Myocyte (in vitro differentiated cells): ENCODE results near the gene CCDC197. TPM values are rescaled to one million over a fixed set of nuclear protein-coding genes. Genes with fewer than 3 reads are reported as not detected.

ENCODE experiments used
- DNase-seq: peaks from one replicate; pipeline ENCODE4 v3.0.0-alpha.2; 2012; ENCODE audit warnings: low read depth
- total RNA-seq: library from RNA; depleted of rRNA; stranded (reverse); fragments of >200 nt; gene quantifications from 2 replicates; pipeline ENCODE4 v1.2.3, GENCODE V29; 2014

The CCDC197 gene
- total RNA-seq, 1 donor from 2014 or later: not detected

DNA sequence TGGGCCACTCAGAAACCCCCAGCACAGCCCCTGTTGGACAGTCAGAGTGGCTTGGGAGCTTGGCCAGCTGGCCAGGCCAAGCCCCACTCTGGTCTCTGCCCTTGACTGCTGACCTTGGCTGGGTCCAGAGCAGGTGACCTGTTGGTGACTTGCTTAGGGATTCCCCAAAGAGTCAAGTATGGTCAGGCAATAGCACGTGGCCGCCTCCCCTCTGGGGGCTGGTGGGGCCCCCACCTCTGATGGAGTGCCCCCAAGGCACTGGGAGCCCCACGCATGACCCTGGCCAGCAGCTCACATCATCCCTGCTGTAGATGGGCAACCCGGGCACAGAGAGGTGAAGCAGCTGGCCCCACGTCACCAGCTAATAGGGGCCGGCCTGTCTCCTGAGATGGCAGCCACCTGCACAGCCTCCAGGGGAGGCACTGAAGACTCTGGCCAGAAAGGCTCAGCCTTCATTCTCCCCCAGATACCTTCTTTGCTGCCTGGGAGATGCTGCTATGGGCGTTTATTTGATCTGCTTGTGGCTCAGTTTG lies 1.8 kb downstream of the CCDC197 start:
- no peak for DNase-seq

GRCh38 chr14:93999573-93999972 lies 2.5 kb downstream of the CCDC197 start:
- no peak for DNase-seq

- no peak for DNase-seq
Observed at GRCh38 chr14:94000267-94000666, 3.2 kb downstream of the CCDC197 start.

GRCh38 chr14:94001016-94001415 lies 3.9 kb downstream of the CCDC197 start:
- DNase-seq: peak; percentile 50

DNA sequence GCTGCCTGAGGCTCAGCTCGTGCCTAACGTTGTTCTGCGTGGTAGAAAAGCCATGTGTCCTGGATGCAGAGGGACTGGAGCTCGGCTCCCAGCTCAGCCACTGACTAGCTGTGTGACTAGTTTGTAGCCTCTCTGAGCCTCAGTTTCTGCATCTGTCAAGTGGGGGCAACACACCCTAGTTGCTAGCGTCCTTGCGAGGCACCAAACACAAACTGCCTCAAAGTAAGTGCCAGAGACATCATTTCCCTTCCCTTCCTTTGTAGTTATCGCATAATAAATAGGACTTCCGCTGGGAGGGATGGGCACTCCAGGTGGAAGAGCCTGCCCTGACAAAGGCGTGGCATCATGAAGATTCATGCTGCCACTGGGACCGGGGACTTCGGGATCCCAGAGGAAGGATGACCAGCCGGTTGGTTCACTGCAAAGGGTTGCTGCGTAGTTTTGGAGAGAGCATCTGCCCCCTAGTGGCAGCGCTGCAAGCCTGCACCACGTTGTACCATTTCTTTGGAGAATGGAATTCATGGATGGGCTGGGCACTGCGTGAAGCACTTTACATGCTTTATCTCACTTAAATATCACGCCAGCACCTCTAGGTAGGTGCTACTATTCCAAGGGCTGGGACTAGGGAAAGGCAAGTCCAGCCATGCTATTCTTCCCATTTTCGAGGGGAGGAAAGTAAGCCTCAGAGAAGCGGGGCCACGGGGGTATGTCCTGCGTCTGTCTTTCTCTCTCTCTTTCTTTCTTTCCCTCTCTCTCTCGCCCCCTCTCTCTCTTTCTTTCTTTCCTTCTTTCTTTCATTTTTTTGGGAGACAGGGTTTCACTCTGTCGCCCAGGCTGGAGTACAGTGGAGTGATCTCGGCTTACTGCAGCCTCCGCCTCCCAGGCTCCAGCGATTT lies 4.6 kb downstream of the CCDC197 start:
- DNase-seq: peak; percentile 80

- DNase-seq: no peak
Observed at GRCh38 chr14:94003397-94003796, 6.3 kb downstream of the CCDC197 start.

DNA sequence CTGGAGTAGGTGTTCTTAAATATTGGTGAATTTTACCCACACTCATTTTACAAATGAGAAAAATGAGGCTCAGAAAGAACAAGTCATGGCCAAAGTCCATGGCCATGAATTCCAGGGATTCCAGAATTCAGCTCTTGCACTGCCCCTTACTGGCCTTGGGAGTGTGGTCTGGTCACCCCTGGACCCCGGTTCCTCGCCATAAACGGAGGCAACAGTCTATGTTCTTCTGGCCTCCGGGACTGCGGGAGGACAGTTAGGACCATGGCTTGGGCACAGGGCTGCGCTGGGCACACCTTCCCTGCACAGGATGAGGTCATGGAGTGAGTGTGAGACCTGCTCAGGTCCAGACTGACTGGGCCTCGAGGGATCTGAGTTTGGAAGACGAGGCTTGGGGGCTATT lies 6.9 kb downstream of the CCDC197 start:
- DNase-seq: no peak

- no peak for DNase-seq
Observed at GRCh38 chr14:94005324-94006073, 8.4 kb downstream of the CCDC197 start.

DNA sequence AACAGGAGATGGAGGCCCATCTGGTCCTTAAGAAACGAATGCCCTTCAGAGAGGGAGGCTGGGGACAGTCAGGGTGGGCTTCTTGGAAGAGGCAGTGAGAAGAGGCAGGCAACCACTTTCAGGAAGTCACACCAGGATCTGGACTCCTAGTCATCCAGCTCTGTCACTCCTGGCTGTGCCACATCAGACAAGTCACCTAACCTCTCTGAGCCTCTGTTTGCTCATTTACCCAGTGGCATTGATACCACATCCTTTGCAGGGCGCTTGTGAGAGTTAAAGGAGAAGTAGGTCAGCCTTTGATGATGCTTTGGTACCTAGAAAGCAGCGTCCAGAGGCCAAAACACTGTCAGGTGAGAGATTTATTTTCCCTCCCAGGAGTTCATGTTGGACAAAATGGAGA lies 11.1 kb downstream of the CCDC197 start:
- no peak for DNase-seq

DNA sequence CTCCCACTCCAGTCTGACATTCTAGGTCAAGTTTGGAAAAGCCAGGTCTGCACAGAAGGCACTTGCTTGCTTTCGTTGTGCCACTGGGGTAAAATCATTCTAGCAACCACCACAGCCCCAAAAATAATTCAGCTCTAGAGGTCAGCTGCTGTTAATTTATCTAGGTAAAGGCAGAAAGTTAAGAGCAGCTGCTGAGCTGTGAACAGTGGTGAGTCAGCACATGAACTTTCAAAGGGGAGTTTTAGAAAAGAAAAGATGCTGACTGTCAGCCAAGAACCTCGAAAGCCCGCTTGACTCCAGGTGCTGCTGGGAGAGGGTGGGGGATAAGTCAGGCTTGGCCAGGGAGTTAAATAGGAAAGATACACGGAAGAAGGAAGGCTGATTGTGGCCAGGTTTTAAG lies 12.7 kb downstream of the CCDC197 start:
- DNase-seq: peak; percentile 84

- DNase-seq: no peak
Observed at GRCh38 chr14:94010625-94011024, 13.5 kb downstream of the CCDC197 start.

GRCh38 chr14:94011795-94012194 lies 14.7 kb downstream of the CCDC197 start:
- DNase-seq: peak; percentile 50

GRCh38 chr14:94014382-94014781 lies 17.3 kb downstream of the CCDC197 start:
- DNase-seq: no peak

DNA sequence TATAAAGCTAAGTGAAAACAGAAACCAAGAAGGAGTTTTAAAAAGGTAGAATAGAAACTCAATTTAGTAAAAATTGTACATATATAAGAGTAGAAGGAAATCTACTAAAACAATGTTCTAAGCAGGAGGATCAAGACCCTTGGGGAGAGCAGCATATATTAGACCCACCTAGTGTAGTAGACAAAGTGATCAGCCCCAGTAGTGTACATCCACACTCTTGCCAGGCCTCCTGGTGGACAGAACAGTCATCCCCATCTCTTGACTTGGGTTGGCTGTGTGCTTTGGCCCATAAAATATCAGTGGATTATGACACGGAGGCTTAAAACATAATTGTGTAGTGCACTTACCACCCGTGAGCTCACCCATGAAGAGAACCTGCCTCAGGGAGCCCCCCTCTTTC lies 18.1 kb downstream of the CCDC197 start:
- no peak for DNase-seq

DNA sequence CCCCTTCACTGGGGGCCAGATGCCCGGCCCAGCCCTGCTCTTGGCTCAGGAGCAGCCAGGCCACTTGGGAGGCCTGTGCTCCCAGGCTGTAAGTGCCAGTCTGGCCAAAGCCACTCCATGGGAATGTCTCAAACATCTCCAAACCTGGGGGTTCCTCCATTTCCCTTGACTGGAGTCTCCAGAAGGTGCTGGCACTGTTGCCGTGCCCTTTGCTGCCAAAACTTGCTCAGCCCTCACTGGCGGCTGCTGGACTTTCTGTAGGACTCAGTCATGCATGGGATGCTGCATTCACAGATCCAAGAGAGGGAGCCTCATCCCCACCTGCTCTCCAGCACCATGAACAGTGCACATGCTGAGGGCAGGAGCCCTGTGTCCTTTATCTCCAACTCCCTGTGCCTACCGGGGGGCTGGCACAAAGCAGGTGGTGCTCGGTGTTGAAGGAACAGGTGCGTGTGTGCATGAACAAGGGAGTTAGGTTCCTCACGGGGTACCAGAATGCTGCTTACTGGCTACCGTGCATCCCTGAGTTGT lies 19.4 kb downstream of the CCDC197 start:
- DNase-seq: no peak

DNA sequence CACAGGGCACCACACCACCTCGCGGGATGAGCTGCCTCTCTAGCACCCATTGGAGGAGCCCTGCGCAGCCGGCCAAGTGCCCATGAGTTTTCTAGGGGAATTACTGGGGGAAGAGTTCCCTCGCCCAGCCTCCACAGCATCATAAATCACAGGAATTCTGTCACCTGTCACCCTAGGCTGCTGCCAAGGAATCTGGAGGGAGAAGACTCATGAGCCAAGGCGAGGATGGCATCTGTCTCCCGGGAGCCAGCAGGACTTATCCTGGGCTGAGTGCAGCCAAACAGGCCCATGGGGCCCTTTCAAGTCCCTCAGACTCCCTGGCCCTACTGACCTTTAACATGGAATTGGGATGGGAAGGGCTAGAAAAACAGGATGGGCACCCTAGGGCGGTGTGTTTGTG lies 21.2 kb downstream of the CCDC197 start:
- DNase-seq: no peak

DNA sequence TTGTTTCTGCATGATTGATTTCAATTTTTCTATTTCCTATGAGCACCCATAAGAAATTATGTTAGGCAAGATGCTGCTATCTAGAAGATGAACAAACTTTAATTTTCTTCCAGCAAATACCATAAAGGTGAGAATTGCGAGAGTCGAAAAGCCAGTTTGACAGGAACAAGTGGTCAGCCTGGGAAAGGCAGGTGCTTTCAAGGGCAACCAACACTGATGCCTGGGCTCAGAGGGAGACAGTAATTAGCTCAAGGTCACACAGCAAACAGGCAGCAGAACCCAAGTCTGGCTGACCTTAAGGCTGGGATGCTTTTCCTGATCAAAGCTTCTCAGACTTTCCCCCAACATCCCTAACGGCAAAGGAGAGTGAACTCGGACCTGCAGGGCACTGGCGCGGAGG lies 22.2 kb downstream of the CCDC197 start:
- no peak for DNase-seq

GRCh38 chr14:94020267-94020666 lies 23.2 kb downstream of the CCDC197 start:
- DNase-seq: no peak

DNA sequence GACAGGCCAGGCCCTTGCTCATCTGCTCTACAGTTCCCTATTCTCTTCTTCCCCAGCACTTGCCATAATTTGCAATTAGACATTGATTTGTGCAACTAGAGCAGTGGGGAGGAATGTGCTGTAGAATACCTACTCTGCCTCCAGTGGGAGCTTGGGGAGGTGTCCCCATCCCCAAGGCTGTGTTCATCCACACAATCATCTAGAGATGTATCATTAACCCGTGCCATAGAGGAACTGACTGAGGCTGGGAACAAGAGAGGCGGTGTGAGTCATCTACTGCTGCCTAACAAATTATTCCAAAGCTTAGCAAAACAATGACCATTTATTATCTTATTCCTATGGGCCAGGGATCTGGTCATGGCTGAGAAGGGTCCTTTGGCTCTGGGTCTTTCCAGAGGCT lies 23.9 kb downstream of the CCDC197 start:
- no peak for DNase-seq

DNA sequence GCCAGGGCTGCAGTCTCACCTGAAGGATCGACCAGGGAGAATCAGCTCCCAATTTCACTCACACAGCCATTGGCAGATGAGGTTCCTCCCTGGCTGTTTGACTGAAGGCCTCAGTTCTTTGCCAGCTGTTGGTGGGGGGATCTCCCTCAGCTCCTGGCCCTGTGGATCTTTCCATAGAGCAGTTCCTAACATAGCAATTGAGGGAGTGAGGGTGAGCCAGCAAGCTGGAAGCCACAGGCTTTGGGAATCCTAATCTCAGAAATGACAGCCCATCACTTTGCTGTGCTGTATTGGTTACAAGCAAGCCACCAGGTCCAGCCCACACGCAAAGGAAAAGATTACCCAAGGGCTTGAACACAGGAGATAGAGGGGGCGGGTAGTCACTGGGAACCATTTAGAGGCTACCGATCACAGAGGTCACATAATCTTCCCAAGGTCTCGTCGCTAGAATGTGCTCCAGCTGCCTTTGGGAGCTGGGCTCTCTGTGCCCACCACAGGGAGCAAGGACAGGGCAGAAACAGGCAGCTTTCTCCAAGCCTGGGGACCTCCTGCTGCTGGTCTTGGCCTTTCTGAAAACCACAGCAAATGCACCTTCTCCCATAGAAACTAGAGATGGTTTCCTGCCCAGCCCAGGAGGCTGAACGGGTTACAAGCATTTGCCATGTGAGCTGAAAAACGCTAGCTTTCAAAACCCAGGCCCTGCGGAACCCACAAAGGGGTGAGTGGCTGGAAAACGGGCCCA lies 24.5 kb downstream of the CCDC197 start:
- DNase-seq: peak; percentile 26
